ENCODE measurements around the gene ILDR1.

The ILDR1 gene

GRCh38 chr3:121981473-121981872, 40.6 kb downstream of the ILDR1 start:
- TF ChIP-seq Cebpa-rat (IDR thresholded peaks at IDR 0.05) = no peak
- no peak overlapping the region for H3K27ac ChIP-seq
- H4K20me1 ChIP-seq = no peaks in the 10 kb centered on the region
- no peak overlapping the region for H3K4me3 ChIP-seq
- no peaks in the 10 kb centered on the region for H3K27me3 ChIP-seq
- peaks cover 24% of the 10 kb centered on the region for H3K9me3 ChIP-seq
- no peaks in the 10 kb centered on the region for H3K36me3 ChIP-seq
- H3K9ac ChIP-seq = no peak overlapping the region
- H3K4me2 ChIP-seq = no peak overlapping the region
- H3K4me1 ChIP-seq = no peaks in the 10 kb centered on the region

- peaks cover 9% of the 10 kb centered on the region; the same call in 1 of the 2 replicates for H3K36me3 ChIP-seq
- no peaks in the 10 kb centered on the region for H3K27me3 ChIP-seq
- H3K9me3 ChIP-seq = peaks cover 33% of the 10 kb centered on the region
- no peak for TF ChIP-seq Cebpa-rat (IDR thresholded peaks at IDR 0.05)
- no peak overlapping the region for H3K4me2 ChIP-seq
- H3K4me1 ChIP-seq = no peaks in the 10 kb centered on the region
- no peak overlapping the region for H3K4me3 ChIP-seq
- H3K9ac ChIP-seq = no peak overlapping the region
- no peaks in the 10 kb centered on the region for H4K20me1 ChIP-seq
- no peak overlapping the region for H3K27ac ChIP-seq
These were observed 41.6 kb downstream of the ILDR1 start for GRCh38 chr3:121980450-121980796.

- no peak overlapping the region for H3K4me3 ChIP-seq
- H3K36me3 ChIP-seq = peaks cover 10% of the 10 kb centered on the region
- H3K27ac ChIP-seq = no peak overlapping the region
- H3K4me2 ChIP-seq = no peak overlapping the region
- no peak for TF ChIP-seq Cebpa-rat (IDR thresholded peaks at IDR 0.05)
- H3K9ac ChIP-seq = no peak overlapping the region
- H3K9me3 ChIP-seq = peaks cover 39% of the 10 kb centered on the region
- H3K4me1 ChIP-seq = no peaks in the 10 kb centered on the region
- H3K27me3 ChIP-seq = no peaks in the 10 kb centered on the region
- H4K20me1 ChIP-seq = no peaks in the 10 kb centered on the region
These were observed 42.2 kb downstream of the ILDR1 start for GRCh38 chr3:121979734-121980449.

- no peaks in the 10 kb centered on the region for H4K20me1 ChIP-seq
- H3K27ac ChIP-seq = no peak overlapping the region
- H3K4me1 ChIP-seq = no peaks in the 10 kb centered on the region
- no peak for TF ChIP-seq Cebpa-rat (IDR thresholded peaks at IDR 0.05)
- H3K9me3 ChIP-seq = peaks cover 45% of the 10 kb centered on the region
- H3K4me2 ChIP-seq = no peak overlapping the region
- no peaks in the 10 kb centered on the region for H3K27me3 ChIP-seq
- peaks cover 16% of the 10 kb centered on the region for H3K36me3 ChIP-seq
- no peak overlapping the region for H3K4me3 ChIP-seq
- H3K9ac ChIP-seq = no peak overlapping the region
These were observed 42.8 kb downstream of the ILDR1 start for GRCh38 chr3:121979246-121979645.

- Histone ChIP-seq H3K36me3 (peaks cover 17% of the 10 kb centered on the region), H3K9me3 (peaks cover 46% of the 10 kb centered on the region), H3K27ac (no peak overlapping the region), H3K9ac (no peak overlapping the region), H3K27me3 (no peaks in the 10 kb centered on the region), H3K4me3 (no peak overlapping the region), H4K20me1 (no peaks in the 10 kb centered on the region), H3K4me2 (no peak overlapping the region), H3K4me1 (no peaks in the 10 kb centered on the region)
- no peak for TF ChIP-seq Cebpa-rat (IDR thresholded peaks at IDR 0.05)
These were observed 45.3 kb downstream of the ILDR1 start for GRCh38 chr3:121976727-121977126.

GRCh38 chr3:121975702-121976302, 46.2 kb downstream of the ILDR1 start:
- Histone ChIP-seq H4K20me1 (no peaks in the 10 kb centered on the region), H3K4me3 (no peak overlapping the region), H3K9ac (no peak overlapping the region), H3K36me3 (peaks cover 17% of the 10 kb centered on the region), H3K4me2 (no peak overlapping the region), H3K27me3 (no peaks in the 10 kb centered on the region), H3K27ac (no peak overlapping the region), H3K4me1 (no peaks in the 10 kb centered on the region), H3K9me3 (peaks cover 46% of the 10 kb centered on the region)
- TF ChIP-seq Cebpa-rat (IDR thresholded peaks at IDR 0.05) = no peak

GRCh38 chr3:121974601-121975111, 47.4 kb downstream of the ILDR1 start:
- H3K4me2 ChIP-seq = no peak overlapping the region
- no peaks in the 10 kb centered on the region for H3K27me3 ChIP-seq
- peaks cover 46% of the 10 kb centered on the region for H3K9me3 ChIP-seq
- H3K4me1 ChIP-seq = no peaks in the 10 kb centered on the region
- no peak overlapping the region for H3K4me3 ChIP-seq
- TF ChIP-seq Cebpa-rat (IDR thresholded peaks at IDR 0.05) = no peak
- H3K36me3 ChIP-seq = peaks cover 17% of the 10 kb centered on the region
- no peak overlapping the region for H3K9ac ChIP-seq
- no peaks in the 10 kb centered on the region for H4K20me1 ChIP-seq
- H3K27ac ChIP-seq = no peak overlapping the region

GRCh38 chr3:121970047-121970446, 52.0 kb downstream of the ILDR1 start:
- Histone ChIP-seq H4K20me1 (no peaks in the 10 kb centered on the region), H3K4me2 (no peak overlapping the region), H3K36me3 (peaks cover 7% of the 10 kb centered on the region; the same call in 1 of the 2 replicates), H3K4me3 (no peak overlapping the region), H3K9ac (no peak overlapping the region), H3K27ac (no peak overlapping the region), H3K4me1 (no peaks in the 10 kb centered on the region), H3K27me3 (no peaks in the 10 kb centered on the region), H3K9me3 (peaks cover 38% of the 10 kb centered on the region)
- no peak for TF ChIP-seq Cebpa-rat (IDR thresholded peaks at IDR 0.05)

- Histone ChIP-seq H3K9ac (no peak overlapping the region), H3K27me3 (no peaks in the 10 kb centered on the region), H4K20me1 (no peaks in the 10 kb centered on the region), H3K27ac (no peak overlapping the region), H3K4me3 (no peak overlapping the region), H3K36me3 (peaks cover 4% of the 10 kb centered on the region; the same call in 1 of the 2 replicates), H3K4me2 (no peak overlapping the region), H3K9me3 (peaks cover 35% of the 10 kb centered on the region), H3K4me1 (no peaks in the 10 kb centered on the region)
- no peak for TF ChIP-seq Cebpa-rat (IDR thresholded peaks at IDR 0.05)
These were observed 52.4 kb downstream of the ILDR1 start for GRCh38 chr3:121969631-121970030.

- no peaks in the 10 kb centered on the region for H4K20me1 ChIP-seq
- peaks cover 9% of the 10 kb centered on the region; the same call in 1 of the 2 replicates for H3K36me3 ChIP-seq
- H3K4me1 ChIP-seq = no peaks in the 10 kb centered on the region
- H3K27ac ChIP-seq = no peak overlapping the region
- no peaks in the 10 kb centered on the region for H3K27me3 ChIP-seq
- TF ChIP-seq Cebpa-rat (IDR thresholded peaks at IDR 0.05) = no peak
- no peak overlapping the region for H3K4me3 ChIP-seq
- no peak overlapping the region for H3K9ac ChIP-seq
- no peak overlapping the region for H3K4me2 ChIP-seq
- H3K9me3 ChIP-seq = peaks cover 37% of the 10 kb centered on the region
These were observed 58.4 kb downstream of the ILDR1 start for GRCh38 chr3:121963608-121964007.
